H1 (cell line): ENCODE data around the gene TAOK2. TPM values are rescaled to one million over a fixed set of nuclear protein-coding genes. Genes with fewer than 3 reads are reported as not detected.

ENCODE experiments used
- POLR2AphosphoS5 ChIP-seq: IDR thresholded peaks from 2 replicates; pipeline ENCODE4 v1.6.1; 2011; ENCODE audit warnings: low read depth, low read length
- TCF12 ChIP-seq: IDR thresholded peaks from 2 replicates; pipeline ENCODE4 v1.6.1; 2011; ENCODE audit warnings: low read depth, mild to moderate bottlenecking, low read length
- polyA plus RNA-seq, 7 experiments: library from polyadenylated mRNA; depleted of rRNA in 3 of 7; stranded (reverse) in 5 of 7; unstranded in 2 of 7; fragments of >200 nt in 5 of 7; fragments of 200-250 nt in 2 of 7; gene quantifications; 1 replicate in 5 of 7; 2 replicates in 1 of 7; 4 replicates in 1 of 7; pipeline versions ENCODE4 v1.2.1 to v1.2.3, GENCODE V29; 2011 to 2013; ENCODE audit warnings: missing spikeins in 2 of 7, mixed read lengths in 2 of 7
- total RNA-seq: library from RNA; stranded (reverse); fragmentation: NEBNext Ultra II Directional; extraction: Animal tissue kit (Norgen Biotek cat#: 25700); gene quantifications from 2 replicates; pipeline ENCODE4 v1.2.1, GENCODE V29; 2021

TAOK2 gene
- total and polyA plus RNA-seq, 2 of the 8 experiments (the other 6 are each of a cell fraction or from before 2014, with no cell fraction given) = 13.5 to 32.6 TPM

- TF ChIP-seq POLR2AphosphoS5 = no peak
- TF ChIP-seq TCF12 = no peak
These were observed 50.8 kb downstream of the TAOK2 start (continued) for GRCh38 chr16:30024451-30024850.
